ENCODE results near the gene PNMA6F. TPM values are rescaled to one million over a fixed set of nuclear protein-coding genes. Genes with fewer than 3 reads are reported as not detected.

PNMA6F gene
- total RNA-seq, 1 donor from 2014 or later: not detected

Other genes starting within 250 kb of the PNMA6F start
- 2.5 and 3.3 TPM in 2 replicates for gene PNMA6A, start 249.3 kb downstream of the PNMA6F start, total RNA-seq
- gene MAGEA1, start 142.5 kb downstream of the PNMA6F start, total RNA-seq: not detected in 2 replicates
- gene ZNF275, start 12.4 kb upstream of the PNMA6F start, total RNA-seq: 4.8 and 5.3 TPM in 2 replicates
- gene PNMA6E, start 79.6 kb upstream of the PNMA6F start, total RNA-seq: not detected in 2 replicates
- 0.06 and 0.14 TPM in 2 replicates for gene ZFP92, start 89.7 kb upstream of the PNMA6F start, total RNA-seq
- not detected in 2 replicates for gene TREX2, start 124.3 kb upstream of the PNMA6F start, total RNA-seq
- gene HAUS7, start 148.8 kb upstream of the PNMA6F start, total RNA-seq: 24.3 and 57.0 TPM in 2 replicates
- 0.69 TPM in 1 of 2 replicates, not detected in the other for gene BGN, start 173.2 kb upstream of the PNMA6F start, total RNA-seq
- gene ATP2B3, start 195.9 kb upstream of the PNMA6F start, total RNA-seq: not detected in 2 replicates

Data from epithelial cell of proximal tubule (primary cell).